ENCODE results near the gene PDGFB. TPM values are rescaled to one million over a fixed set of nuclear protein-coding genes. Genes with fewer than 3 reads are reported as not detected.

The PDGFB gene
- total RNA-seq, 2 donors from 2014 or later = 7.0 to 15.8 TPM

DNA sequence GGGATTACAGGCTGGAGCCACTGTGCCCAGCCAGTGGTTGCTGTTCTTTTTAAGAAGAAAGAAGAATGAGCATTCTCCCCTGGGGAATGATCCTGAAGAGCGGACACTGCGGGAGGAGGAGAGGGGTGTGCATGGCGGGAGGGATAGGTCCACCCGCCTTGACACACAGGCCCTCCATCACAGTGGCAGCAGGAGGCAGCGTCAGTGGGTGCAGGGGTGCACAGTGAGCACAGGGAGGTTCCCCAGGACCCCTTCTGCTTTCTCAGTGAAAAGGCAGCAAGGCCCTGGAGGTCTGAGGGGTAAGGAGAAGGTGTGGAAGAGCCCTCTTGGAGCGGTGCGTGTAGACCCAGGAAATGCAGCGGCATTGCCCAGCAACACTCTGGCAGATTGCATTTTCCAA, 63.4 kb downstream of the PDGFB start:
- intact Hi-C loops (cut with DNase I) = no loop called here
- TF ChIP-seq POLR2A (IDR thresholded peaks at IDR 0.05) = no peak
- TF ChIP-seq, protein P1, sequence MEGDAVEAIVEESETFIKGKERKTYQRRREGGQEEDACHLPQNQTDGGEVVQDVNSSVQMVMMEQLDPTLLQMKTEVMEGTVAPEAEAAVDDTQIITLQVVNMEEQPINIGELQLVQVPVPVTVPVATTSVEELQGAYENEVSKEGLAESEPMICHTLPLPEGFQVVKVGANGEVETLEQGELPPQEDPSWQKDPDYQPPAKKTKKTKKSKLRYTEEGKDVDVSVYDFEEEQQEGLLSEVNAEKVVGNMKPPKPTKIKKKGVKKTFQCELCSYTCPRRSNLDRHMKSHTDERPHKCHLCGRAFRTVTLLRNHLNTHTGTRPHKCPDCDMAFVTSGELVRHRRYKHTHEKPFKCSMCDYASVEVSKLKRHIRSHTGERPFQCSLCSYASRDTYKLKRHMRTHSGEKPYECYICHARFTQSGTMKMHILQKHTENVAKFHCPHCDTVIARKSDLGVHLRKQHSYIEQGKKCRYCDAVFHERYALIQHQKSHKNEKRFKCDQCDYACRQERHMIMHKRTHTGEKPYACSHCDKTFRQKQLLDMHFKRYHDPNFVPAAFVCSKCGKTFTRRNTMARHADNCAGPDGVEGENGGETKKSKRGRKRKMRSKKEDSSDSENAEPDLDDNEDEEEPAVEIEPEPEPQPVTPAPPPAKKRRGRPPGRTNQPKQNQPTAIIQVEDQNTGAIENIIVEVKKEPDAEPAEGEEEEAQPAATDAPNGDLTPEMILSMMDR (IDR thresholded peaks at IDR 0.05) = no peak
- no peak for ATAC-seq
- H3K36me3 ChIP-seq (replicated peaks in 1 of 2; ENCODE audit: insufficient read depth in 1 of 2, low read depth in 2 of 2) = no peaks in the 10 kb centered on the region
- H3K27ac ChIP-seq = no peak overlapping the region
- no peaks in the 10 kb centered on the region for H3K27me3 ChIP-seq
- no peaks in the 10 kb centered on the region for H3K9me3 ChIP-seq
- H3K4me1 ChIP-seq = peaks cover 23% of the 10 kb centered on the region
- H3K4me3 ChIP-seq = no peak overlapping the region
- WGBS, 2 donors = 87 to 95% methylated on average over 7 to 8 of the region's 8 CpGs
- no peak for DNase-seq

DNA sequence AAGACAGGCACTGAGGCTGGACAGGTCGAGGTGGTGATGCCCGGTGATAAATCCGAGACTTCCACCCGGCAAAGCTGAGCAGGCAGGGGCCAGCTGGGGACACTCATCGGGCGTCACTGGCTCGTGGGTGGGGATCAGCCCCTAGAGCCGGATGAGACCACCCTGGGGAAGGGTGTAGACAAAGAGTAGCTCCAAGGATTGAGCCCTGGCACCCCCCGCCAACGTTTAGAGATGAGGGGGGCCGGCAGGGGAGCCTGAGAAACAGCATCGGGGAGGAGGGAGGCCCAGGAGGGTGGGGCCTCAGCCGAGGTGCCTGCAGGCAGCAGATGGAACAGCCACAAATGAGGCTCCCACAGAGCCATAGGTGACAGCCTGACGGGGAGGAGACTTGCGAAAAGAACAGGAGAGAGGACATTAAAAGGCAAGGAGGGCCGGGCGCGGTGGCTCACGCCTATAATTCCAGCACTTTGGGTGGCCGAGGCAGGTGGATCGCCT, 64.9 kb downstream of the PDGFB start:
- Histone ChIP-seq H3K9me3 (no peaks in the 10 kb centered on the region), H3K27me3 (no peaks in the 10 kb centered on the region), H3K27ac (no peak overlapping the region), H3K36me3 (replicated peaks in 1 of 2; ENCODE audit: insufficient read depth in 1 of 2, low read depth in 2 of 2) (no peaks in the 10 kb centered on the region), H3K4me1 (peaks cover 36% of the 10 kb centered on the region), H3K4me3 (no peak overlapping the region)
- TF ChIP-seq, protein P1 (IDR thresholded peaks at IDR 0.05) = no peak
- TF ChIP-seq POLR2A (IDR thresholded peaks at IDR 0.05) = no peak
- intact Hi-C loops (cut with DNase I) = no loop called here
- ATAC-seq (no peak), DNase-seq (no peak)
- 76 to 84% methylated on average over 21 of the region's 21 CpGs for WGBS, 2 donors

DNA sequence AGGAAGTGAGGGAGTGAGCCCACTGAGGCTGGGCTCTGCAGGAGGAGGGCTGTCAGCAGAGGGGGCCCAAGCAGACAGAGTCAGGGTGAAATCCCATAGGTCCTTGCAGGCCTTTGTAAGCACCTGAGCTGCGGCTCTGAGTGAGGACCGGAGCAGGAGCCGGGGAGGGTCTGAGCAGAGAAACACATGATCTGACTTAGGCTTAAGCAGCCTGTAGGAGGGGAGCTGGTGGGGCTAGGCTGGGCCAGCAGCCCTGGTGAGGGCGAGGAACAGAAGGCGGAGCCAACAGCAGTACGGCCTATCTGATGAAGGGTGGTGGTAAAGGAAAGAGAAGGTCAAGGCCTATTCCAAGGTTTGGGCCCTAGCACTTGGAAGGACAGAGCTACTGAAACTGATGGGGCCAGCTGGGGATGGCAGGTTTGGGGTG, 65.4 kb downstream of the PDGFB start:
- intact Hi-C loops (cut with DNase I) = no loop called here
- TF ChIP-seq POLR2A (IDR thresholded peaks at IDR 0.05) = no peak
- TF ChIP-seq, protein P1 (IDR thresholded peaks at IDR 0.05) = no peak
- Histone ChIP-seq H3K4me1 (peaks cover 36% of the 10 kb centered on the region), H3K27me3 (no peaks in the 10 kb centered on the region), H3K9me3 (no peaks in the 10 kb centered on the region), H3K4me3 (no peak overlapping the region), H3K27ac (no peak overlapping the region), H3K36me3 (replicated peaks in 1 of 2; ENCODE audit: insufficient read depth in 1 of 2, low read depth in 2 of 2) (no peaks in the 10 kb centered on the region)
- WGBS, 2 donors = 83 to 94% methylated on average over 6 of the region's 6 CpGs
- ATAC-seq (no peak), DNase-seq (no peak)

DNA sequence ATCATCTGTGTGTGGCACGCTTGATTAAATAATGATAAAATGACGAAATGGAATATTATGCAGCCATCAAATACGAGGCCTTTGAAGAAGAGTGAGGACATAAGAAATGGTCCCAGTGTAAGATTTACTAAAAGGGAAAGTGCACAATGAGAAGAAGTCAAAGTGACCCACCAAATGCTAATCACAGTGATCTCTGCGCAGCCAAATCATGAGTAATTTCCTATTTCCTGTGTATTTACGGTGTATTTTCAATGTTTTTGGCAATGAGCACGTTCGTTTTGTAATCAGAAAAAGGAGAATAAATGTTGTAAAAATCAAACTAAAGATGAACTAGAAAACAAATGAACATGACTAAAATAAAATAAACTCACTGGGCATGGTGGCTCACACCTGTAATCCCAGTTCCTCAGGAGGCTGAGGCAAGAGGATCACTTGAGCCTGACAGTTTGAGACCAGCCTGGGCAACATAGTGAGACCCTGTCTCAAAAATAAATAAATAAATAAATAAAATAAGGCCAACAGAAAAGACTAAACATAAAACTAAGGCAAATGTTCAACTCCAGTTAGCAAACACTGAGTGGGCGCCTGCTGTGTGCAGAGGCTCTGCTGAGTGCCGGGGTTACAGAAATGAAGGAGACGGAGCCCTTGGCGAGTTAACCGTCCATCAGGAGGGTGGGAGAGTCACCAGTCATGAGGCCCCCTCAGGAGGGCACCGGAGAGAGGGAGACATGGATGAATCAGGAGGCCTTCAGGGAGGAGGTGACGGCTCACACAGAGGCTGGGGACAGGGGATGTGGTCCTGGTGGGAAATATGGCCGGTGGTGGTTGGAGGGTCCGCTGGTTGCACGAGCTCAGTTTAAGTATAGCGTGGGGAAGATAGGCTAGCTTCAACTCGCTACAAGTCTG, 66.3 kb downstream of the PDGFB start:
- peaks cover 39% of the 10 kb centered on the region for H3K4me1 ChIP-seq

More for the DNA sequence above, 66.3 kb downstream of the PDGFB start:
- Histone ChIP-seq H3K4me3 (no peak overlapping the region), H3K36me3 (replicated peaks in 1 of 2; ENCODE audit: insufficient read depth in 1 of 2, low read depth in 2 of 2) (no peaks in the 10 kb centered on the region), H3K27me3 (no peaks in the 10 kb centered on the region), H3K27ac (peak overlapping the region in 2 of 4 donors; percentile 79 to 81), H3K9me3 (no peaks in the 10 kb centered on the region)
- ATAC-seq (no peak), DNase-seq (no peak)
- TF ChIP-seq, protein P1 (IDR thresholded peaks at IDR 0.05) = no peak
- TF ChIP-seq POLR2A (IDR thresholded peaks at IDR 0.05) = no peak
- intact Hi-C loops (cut with DNase I) = no loop called here
- WGBS, 2 donors = 90 to 92% methylated on average over 19 of the region's 19 CpGs

Data from body of pancreas (tissue), 4 donors.